Pancreas (tissue), 10 donors: Measurements from ENCODE around the gene NSD1. TPM values are rescaled to one million over a fixed set of nuclear protein-coding genes. Genes with fewer than 3 reads are reported as not detected.

Experiments
- ATAC-seq, 4 donors: fragments of 200-7000 bp; cut with Tn5 transposase; one replicate each; pipeline versions ENCODE4 v1.8.0 to v1.9.1; 2020; ENCODE audit warnings: mild to moderate bottlenecking in 4 of 4, moderate library complexity in 4 of 4
- DNase-seq, 6 donors: peaks; one replicate each; pipeline ENCODE4 v3.0.0-alpha.2; 2020
- FAIRE-seq: peaks from 2 replicates; lab custom pipeline; 2012; peaks lifted over from hg19 to GRCh38; lab: Jason Lieb, UNC
- H3K27ac ChIP-seq, 4 donors: fragments of 200-600 bp; sonication (generic); 1 replicate in 3 of 4; 2 replicates in 1 of 4; pipeline versions ENCODE4 v1.5.0 to v1.8.0; 2020
- H3K27me3 ChIP-seq, 4 donors: fragments of 200-600 bp; one replicate each; pipeline ENCODE4 v1.8.0; 2021
- H3K36me3 ChIP-seq, 3 donors: fragments of 200-600 bp; sonication (generic) in 1 of 3; one replicate each; pipeline versions ENCODE4 v1.5.0 to v1.8.0; 2020 to 2021
- H3K4me1 ChIP-seq, 3 donors: fragments of 200-600 bp; one replicate each; pipeline ENCODE4 v1.8.0; 2021
- H3K4me3 ChIP-seq, 4 donors: fragments of 200-600 bp; sonication (generic) in 2 of 4; one replicate each; pipeline versions ENCODE4 v1.5.0 to v1.8.0; 2020 to 2021
- H3K9me3 ChIP-seq, 4 donors: fragments of 200-600 bp; one replicate each; pipeline ENCODE4 v1.8.0; 2021
- CTCF ChIP-seq, 4 donors: fragments of 200-600 bp; sonication (generic) in 3 of 4; IDR thresholded peaks; one replicate each; pipeline versions ENCODE4 v1.5.0 to v1.8.0; 2021; ENCODE audit warnings: antibody characterized with exemption in 4 of 4
- WGBS, 2 donors: extraction: QIAGEN DNeasy Blood & Tissue Kit; methylation state at CpG; one replicate each; pipeline ENCODE4 v1.1.7; 2013; 5-methylcytosine and 5-hydroxymethylcytosine counted together
- intact Hi-C, 3 donors: fragments of 100-400 bp; cut with DNase I; formaldehyde crosslinking; loops; one replicate each; pipeline versions ENCODE4 v1.11.1 to v1.14.2; 2022
- polyA plus RNA-seq, 2 donors: library from polyadenylated mRNA; stranded (reverse); fragments of 200-250 nt; gene quantifications; one replicate each; pipeline ENCODE4 v1.2.3, GENCODE V29; 2013
- total RNA-seq, 6 donors: library from RNA; stranded (reverse); fragmentation: NEBNext Ultra II Directional in 4 of 6; extraction: Animal tissue kit (Norgen Biotek cat#: 25700) in 4 of 6; gene quantifications; one replicate each; pipeline versions ENCODE4 v1.2.1 to v1.2.4, GENCODE V29; 2021 to 2023
- donor health status: healthy with polysubstance abuse.
- donor health status: DM: no; HTN: no; CAD: no; lungs with moderate emphysema.
- donor health status: DM: no; HTN: no; CAD: no.
- donor health status: control.
- donor health status: control.
- donor health status: Bipolar disorder and iron deficiency.
- donor health status: DM: yes; HTN: yes; CAD: no.
- donor health status: DM: no; HTN: no; CAD: no.
- donor health status: DM: no; HTN: no; CAD: no.
- donor health status: DM: yes; HTN: yes; CAD: no.

The NSD1 gene
- total and polyA plus RNA-seq, 8 donors = 6.9 to 51.2 (median 33.5) TPM

GRCh38 chr5:177226860-177227259 is 93.3 kb downstream of the NSD1 start:
- no peaks in the 10 kb centered on the region for H3K36me3 ChIP-seq
- no peak overlapping the region for H3K4me3 ChIP-seq
- H3K4me1 ChIP-seq = peaks cover 0 to 4% (median 0%) of the 10 kb centered on the region in 3 donors
- DNase-seq = no peak
- WGBS, 2 donors = 85 to 92% methylated on average over 1 of the region's 1 CpG
- no peaks in the 10 kb centered on the region for H3K27me3 ChIP-seq
- no peak overlapping the region for H3K27ac ChIP-seq
- no peaks in the 10 kb centered on the region for H3K9me3 ChIP-seq
- ATAC-seq = no peak
- intact Hi-C loops = no loop called here
- no peak for TF ChIP-seq CTCF (IDR thresholded peaks at IDR 0.05)
- FAIRE-seq = no peak

GRCh38 chr5:177228751-177229150 is 95.2 kb downstream of the NSD1 start:
- H3K36me3 ChIP-seq = no peaks in the 10 kb centered on the region
- H3K27me3 ChIP-seq = no peaks in the 10 kb centered on the region
- H3K27ac ChIP-seq = no peak overlapping the region
- DNase-seq = no peak
- H3K9me3 ChIP-seq = no peaks in the 10 kb centered on the region
- no peak overlapping the region for H3K4me3 ChIP-seq
- peaks cover 0 to 12% (median 0%) of the 10 kb centered on the region in 3 donors for H3K4me1 ChIP-seq
- intact Hi-C loops = no loop called here
- FAIRE-seq = no peak
- WGBS, 2 donors = 95% methylated on average over 3 of the region's 3 CpGs
- TF ChIP-seq CTCF (IDR thresholded peaks at IDR 0.05) = no peak
- ATAC-seq = no peak

- H3K4me1 ChIP-seq = peaks cover 0 to 7% (median 0%) of the 10 kb centered on the region in 3 donors
- no peak overlapping the region for H3K27ac ChIP-seq
- H3K4me3 ChIP-seq = no peak overlapping the region
- TF ChIP-seq CTCF (IDR thresholded peaks at IDR 0.05) = no peak
- H3K36me3 ChIP-seq = no peaks in the 10 kb centered on the region
- intact Hi-C loops = no loop called here
- no peaks in the 10 kb centered on the region for H3K9me3 ChIP-seq
- no peak for FAIRE-seq
- no peak for DNase-seq
- ATAC-seq = no peak
- H3K27me3 ChIP-seq = no peaks in the 10 kb centered on the region
- WGBS, 2 donors = 96 to 99% methylated on average over 6 of the region's 6 CpGs
Measured at GRCh38 chr5:177230660-177231059, 97.1 kb downstream of the NSD1 start.

GRCh38 chr5:177231479-177232250 is 98.1 kb downstream of the NSD1 start:
- ATAC-seq (no peak), FAIRE-seq (no peak), DNase-seq (no peak)
- Histone ChIP-seq H3K36me3 (no peaks in the 10 kb centered on the region), H3K4me3 (no peak overlapping the region), H3K27me3 (no peaks in the 10 kb centered on the region), H3K27ac (no peak overlapping the region), H3K4me1 (peaks cover 0 to 7% (median 0%) of the 10 kb centered on the region in 3 donors), H3K9me3 (no peaks in the 10 kb centered on the region)
- TF ChIP-seq CTCF (IDR thresholded peaks at IDR 0.05) = no peak
- intact Hi-C loops = no loop called here
- WGBS, 2 donors = 92 to 93% methylated on average over 11 of the region's 11 CpGs

GRCh38 chr5:177232358-177232757 is 98.8 kb downstream of the NSD1 start:
- intact Hi-C loops = no loop called here

More at GRCh38 chr5:177232358-177232757, 98.8 kb downstream of the NSD1 start:
- no peak overlapping the region for H3K4me3 ChIP-seq
- H3K27me3 ChIP-seq = no peaks in the 10 kb centered on the region
- H3K27ac ChIP-seq = no peak overlapping the region
- peaks cover 0 to 7% (median 0%) of the 10 kb centered on the region in 3 donors for H3K4me1 ChIP-seq
- FAIRE-seq = no peak
- WGBS, 2 donors = 29 to 35% methylated on average over 4 of the region's 4 CpGs
- no peaks in the 10 kb centered on the region for H3K36me3 ChIP-seq
- no peak for DNase-seq
- ATAC-seq = peak in 1 of 4 donors; percentile 28
- TF ChIP-seq CTCF (IDR thresholded peaks at IDR 0.05) = no peak
- no peaks in the 10 kb centered on the region for H3K9me3 ChIP-seq
